Measurements from ENCODE around the gene GALNT10.
A peak's percentile ranks its signal among the peaks of the same experiment; 100 is the strongest.

GALNT10 gene

GRCh38 chr5:154211641-154212390 lies 21.3 kb downstream of the GALNT10 start:
- H3K4me3 ChIP-seq (replicated peaks in 1 of 2; ENCODE audit: low read depth in 2 of 2, low read length in 2 of 2) = no peak overlapping the region
- no peak for TF ChIP-seq CTCF (IDR thresholded peaks at IDR 0.05; ENCODE audit: low read depth, low read length)
- peak; percentile 42 to 71 for DNase-seq (ENCODE audit: low read depth in 2 of 2)

- no peak overlapping the region for H3K4me3 ChIP-seq (replicated peaks in 1 of 2; ENCODE audit: low read depth in 2 of 2, low read length in 2 of 2)
- no peak for TF ChIP-seq CTCF (IDR thresholded peaks at IDR 0.05; ENCODE audit: low read depth, low read length)
- DNase-seq (ENCODE audit: low read depth in 2 of 2) = peak in 1 of 2 donors; percentile 19
These were observed 23.1 kb downstream of the GALNT10 start for GRCh38 chr5:154213592-154213991.

GRCh38 chr5:154214371-154215106 lies 24.0 kb downstream of the GALNT10 start:
- no peak for TF ChIP-seq CTCF (IDR thresholded peaks at IDR 0.05; ENCODE audit: low read depth, low read length)
- peak; percentile 51 to 89 for DNase-seq (ENCODE audit: low read depth in 2 of 2)
- no peak overlapping the region for H3K4me3 ChIP-seq (replicated peaks in 1 of 2; ENCODE audit: low read depth in 2 of 2, low read length in 2 of 2)

GRCh38 chr5:154215571-154216325 lies 25.2 kb downstream of the GALNT10 start:
- no peak for TF ChIP-seq CTCF (IDR thresholded peaks at IDR 0.05; ENCODE audit: low read depth, low read length)
- DNase-seq (ENCODE audit: low read depth in 2 of 2) = no peak
- no peak overlapping the region for H3K4me3 ChIP-seq (replicated peaks in 1 of 2; ENCODE audit: low read depth in 2 of 2, low read length in 2 of 2)

GRCh38 chr5:154217462-154217861 lies 26.9 kb downstream of the GALNT10 start:
- H3K4me3 ChIP-seq (replicated peaks in 1 of 2; ENCODE audit: low read depth in 2 of 2, low read length in 2 of 2) = no peak overlapping the region
- DNase-seq (ENCODE audit: low read depth in 2 of 2) = no peak
- TF ChIP-seq CTCF (IDR thresholded peaks at IDR 0.05; ENCODE audit: low read depth, low read length) = no peak

GRCh38 chr5:154218786-154219185 lies 28.3 kb downstream of the GALNT10 start:
- no peak for DNase-seq (ENCODE audit: low read depth in 2 of 2)
- no peak for TF ChIP-seq CTCF (IDR thresholded peaks at IDR 0.05; ENCODE audit: low read depth, low read length)
- no peak overlapping the region for H3K4me3 ChIP-seq (replicated peaks in 1 of 2; ENCODE audit: low read depth in 2 of 2, low read length in 2 of 2)

Data from cardiac fibroblast (primary cell).